ENCODE data around the gene TNIP3. TPM values are rescaled to one million over a fixed set of nuclear protein-coding genes. Genes with fewer than 3 reads are reported as not detected.

The TNIP3 gene
- total RNA-seq, 1 experiment from 2014 or later, result not detected

- in situ Hi-C loops (cut with HindIII; ENCODE audit: low pct_unique_long_range_greater_than_20kb, low sequenced_read_pairs), result no loop called here
- ChIA-PET POLR2A (no interaction called here), CTCF (no interaction called here)
These were observed 26.3 kb upstream of the TNIP3 start for GRCh38 chr4:121190389-121190788.

GRCh38 chr4:121189326-121190215, 25.4 kb upstream of the TNIP3 start:
- intact Hi-C loops (cut with micrococcal nuclease; ENCODE audit: unreplicated experiment) (loop anchor here (5.0 kb wide), 1 partner anchor 548 kb away; no protein-coding TSS in a partner anchor), in situ Hi-C loops (cut with HindIII; ENCODE audit: low pct_unique_long_range_greater_than_20kb, low sequenced_read_pairs) (no loop called here)
- ChIA-PET POLR2A (no interaction called here), CTCF (no interaction called here)
- no peak for DNase-seq (ENCODE audit: low read depth, low spot score)
- no TSS peak for BruUV-seq (replicated peaks)
- Histone ChIP-seq H3K9me3 (ENCODE audit: control insufficient read depth, insufficient read depth, low read depth, low read length) (no peaks in the 10 kb centered on the region), H3K27me3 (ENCODE audit: control insufficient read depth, insufficient read depth, low read length) (no peaks in the 10 kb centered on the region), H3K27ac (ENCODE audit: low read length) (no peak overlapping the region), H3K36me3 (ENCODE audit: control insufficient read depth, insufficient read depth, low read length) (no peaks in the 10 kb centered on the region), H3K4me1 (ENCODE audit: control insufficient read depth, insufficient read depth, low read length) (no peaks in the 10 kb centered on the region), H3K4me3 (ENCODE audit: low read depth in 2 of 2, low read length in 2 of 2) (no peak overlapping the region)
- ATAC-seq, result no peak
- TF ChIP-seq TCF7L2 (IDR thresholded peaks at IDR 0.05; ENCODE audit: low read depth, low read length), result no peak
- no peak for TF ChIP-seq REST (IDR thresholded peaks at IDR 0.05; ENCODE audit: insufficient read depth in 1 of 2, low read depth in 2 of 2, low read length in 1 of 2)
- no peak for TF ChIP-seq SIN3A (IDR thresholded peaks at IDR 0.05; ENCODE audit: borderline replicate concordance, insufficient read depth, low read depth, low read length)
- TF ChIP-seq CTCF (IDR thresholded peaks at IDR 0.05), result no peak
- TF ChIP-seq POLR2AphosphoS5 (IDR thresholded peaks at IDR 0.05; ENCODE audit: low read depth, low read length), result no peak

More at GRCh38 chr4:121190389-121190788, 26.3 kb upstream of the TNIP3 start:
- DNase-seq (ENCODE audit: low read depth, low spot score) (no peak), ATAC-seq (no peak)
- Histone ChIP-seq H3K36me3 (ENCODE audit: control insufficient read depth, insufficient read depth, low read length) (no peaks in the 10 kb centered on the region), H3K27me3 (ENCODE audit: control insufficient read depth, insufficient read depth, low read length) (no peaks in the 10 kb centered on the region), H3K4me3 (ENCODE audit: low read depth in 2 of 2, low read length in 2 of 2) (no peak overlapping the region), H3K27ac (ENCODE audit: low read length) (no peak overlapping the region), H3K4me1 (ENCODE audit: control insufficient read depth, insufficient read depth, low read length) (no peaks in the 10 kb centered on the region), H3K9me3 (ENCODE audit: control insufficient read depth, insufficient read depth, low read depth, low read length) (no peaks in the 10 kb centered on the region)
- intact Hi-C loops (cut with micrococcal nuclease; ENCODE audit: unreplicated experiment), result loop anchor here (5.0 kb wide), 1 partner anchor 547 kb away; no protein-coding TSS in a partner anchor
- no TSS peak for BruUV-seq (replicated peaks)
- TF ChIP-seq REST (IDR thresholded peaks at IDR 0.05; ENCODE audit: insufficient read depth in 1 of 2, low read depth in 2 of 2, low read length in 1 of 2), result no peak
